Measurements from ENCODE around the gene GABRB2. TPM values are rescaled to one million over a fixed set of nuclear protein-coding genes. Genes with fewer than 3 reads are reported as not detected.
"Not testable (repeated sequence)": the region's sequence is repeated elsewhere in the genome, so short reads cannot be mapped to it uniquely, and the experiment has no call there.

GABRB2 gene
- total RNA-seq, 1 experiment from 2014 or later, result not detected

GRCh38 chr5:161340012-161340411 is 206.5 kb downstream of the GABRB2 start:
- H3K36me3 ChIP-seq, result no peaks in the 10 kb centered on the region
- H3K27me3 ChIP-seq (replicated peaks), result no peaks in the 10 kb centered on the region
- no peak overlapping the region for H3K27ac ChIP-seq
- H3K4me1 ChIP-seq (replicated peaks), result no peaks in the 10 kb centered on the region
- peaks cover 7% of the 10 kb centered on the region; the same call in 1 of the 2 replicates for H3K9me3 ChIP-seq (replicated peaks)
- DNase-seq (ENCODE audit: low read depth in 1 of 2, low spot score in 2 of 2), result no peak
- no peak overlapping the region for H3K4me3 ChIP-seq

- DNase-seq (ENCODE audit: low read depth in 1 of 2, low spot score in 2 of 2), result no peak
- H3K27me3 ChIP-seq (replicated peaks), result no peaks in the 10 kb centered on the region
- no peak overlapping the region for H3K27ac ChIP-seq
- H3K9me3 ChIP-seq (replicated peaks), result peaks cover 5% of the 10 kb centered on the region; the same call in 1 of the 2 replicates
- H3K4me1 ChIP-seq (replicated peaks), result no peaks in the 10 kb centered on the region
- H3K4me3 ChIP-seq, result no peak overlapping the region
- no peaks in the 10 kb centered on the region for H3K36me3 ChIP-seq
Measured at GRCh38 chr5:161333194-161333880, 213.2 kb downstream of the GABRB2 start.

- Histone ChIP-seq H3K27me3 (replicated peaks) (no peaks in the 10 kb centered on the region), H3K9me3 (replicated peaks) (peaks cover 5% of the 10 kb centered on the region; the same call in 1 of the 2 replicates), H3K4me1 (replicated peaks) (no peaks in the 10 kb centered on the region), H3K36me3 (no peaks in the 10 kb centered on the region), H3K4me3 (no peak overlapping the region), H3K27ac (no peak overlapping the region)
- DNase-seq (ENCODE audit: low read depth in 1 of 2, low spot score in 2 of 2), result no peak
Measured at GRCh38 chr5:161332343-161332742, 214.2 kb downstream of the GABRB2 start.

- H3K27ac ChIP-seq, result no peak overlapping the region
- no peak for DNase-seq (ENCODE audit: low read depth in 1 of 2, low spot score in 2 of 2)
Measured at GRCh38 chr5:161314033-161314432, 232.5 kb downstream of the GABRB2 start.

GRCh38 chr5:161312882-161313281 is 233.6 kb downstream of the GABRB2 start:
- no peak for DNase-seq (ENCODE audit: low read depth in 1 of 2, low spot score in 2 of 2)
- peaks cover 21% of the 10 kb centered on the region for H3K9me3 ChIP-seq (replicated peaks)
- H3K4me3 ChIP-seq, result no peak overlapping the region

More at GRCh38 chr5:161314033-161314432, 232.5 kb downstream of the GABRB2 start:
- H3K4me3 ChIP-seq, result no peak overlapping the region
- no peaks in the 10 kb centered on the region for H3K27me3 ChIP-seq (replicated peaks)
- no peaks in the 10 kb centered on the region for H3K36me3 ChIP-seq
- no peaks in the 10 kb centered on the region for H3K4me1 ChIP-seq (replicated peaks)
- peaks cover 16% of the 10 kb centered on the region for H3K9me3 ChIP-seq (replicated peaks)

GRCh38 chr5:161311965-161312364 is 234.6 kb downstream of the GABRB2 start:
- no peak for DNase-seq (ENCODE audit: low read depth in 1 of 2, low spot score in 2 of 2)
- Histone ChIP-seq H3K27me3 (replicated peaks) (no peaks in the 10 kb centered on the region), H3K4me3 (no peak overlapping the region), H3K4me1 (replicated peaks) (no peaks in the 10 kb centered on the region), H3K36me3 (no peaks in the 10 kb centered on the region), H3K9me3 (replicated peaks) (peaks cover 21% of the 10 kb centered on the region), H3K27ac (no peak overlapping the region)

More at GRCh38 chr5:161312882-161313281, 233.6 kb downstream of the GABRB2 start:
- no peaks in the 10 kb centered on the region for H3K4me1 ChIP-seq (replicated peaks)
- no peaks in the 10 kb centered on the region for H3K27me3 ChIP-seq (replicated peaks)
- no peak overlapping the region for H3K27ac ChIP-seq
- H3K36me3 ChIP-seq, result no peaks in the 10 kb centered on the region

- Histone ChIP-seq H3K4me3 (no peak overlapping the region), H3K9me3 (replicated peaks) (peaks cover 26% of the 10 kb centered on the region), H3K27ac (no peak overlapping the region), H3K27me3 (replicated peaks) (no peaks in the 10 kb centered on the region), H3K36me3 (no peaks in the 10 kb centered on the region), H3K4me1 (replicated peaks) (no peaks in the 10 kb centered on the region)
- no peak for DNase-seq (ENCODE audit: low read depth in 1 of 2, low spot score in 2 of 2)
Measured at GRCh38 chr5:161311146-161311708, 235.3 kb downstream of the GABRB2 start.

GRCh38 chr5:161306351-161306995 is 240.1 kb downstream of the GABRB2 start:
- Histone ChIP-seq H3K27ac (no peak overlapping the region), H3K36me3 (no peaks in the 10 kb centered on the region), H3K27me3 (replicated peaks) (no peaks in the 10 kb centered on the region), H3K4me3 (no peak overlapping the region), H3K9me3 (replicated peaks) (peaks cover 22% of the 10 kb centered on the region), H3K4me1 (replicated peaks) (no peaks in the 10 kb centered on the region)
- no peak for DNase-seq (ENCODE audit: low read depth in 1 of 2, low spot score in 2 of 2)

GRCh38 chr5:161305601-161306000 is 240.9 kb downstream of the GABRB2 start:
- no peak for DNase-seq (ENCODE audit: low read depth in 1 of 2, low spot score in 2 of 2)
- Histone ChIP-seq H3K36me3 (no peaks in the 10 kb centered on the region), H3K4me1 (replicated peaks) (no peaks in the 10 kb centered on the region), H3K27me3 (replicated peaks) (no peaks in the 10 kb centered on the region), H3K9me3 (replicated peaks) (peaks cover 17% of the 10 kb centered on the region), H3K4me3 (no peak overlapping the region), H3K27ac (no peak overlapping the region)

- Histone ChIP-seq H3K4me1 (replicated peaks) (no peaks in the 10 kb centered on the region), H3K27me3 (replicated peaks) (no peaks in the 10 kb centered on the region)
- DNase-seq (ENCODE audit: low read depth in 1 of 2, low spot score in 2 of 2), result no peak
Measured at GRCh38 chr5:161302559-161302958, 244.0 kb downstream of the GABRB2 start.

GRCh38 chr5:161301586-161301985 is 244.9 kb downstream of the GABRB2 start:
- Histone ChIP-seq H3K27me3 (replicated peaks) (no peaks in the 10 kb centered on the region), H3K4me3 (no peak overlapping the region), H3K36me3 (no peaks in the 10 kb centered on the region), H3K4me1 (replicated peaks) (no peaks in the 10 kb centered on the region), H3K27ac (no peak overlapping the region), H3K9me3 (replicated peaks) (peaks cover 9% of the 10 kb centered on the region)
- no peak for DNase-seq (ENCODE audit: low read depth in 1 of 2, low spot score in 2 of 2)

More at GRCh38 chr5:161302559-161302958, 244.0 kb downstream of the GABRB2 start:
- H3K4me3 ChIP-seq, result no peak overlapping the region
- H3K27ac ChIP-seq, result no peak overlapping the region
- H3K36me3 ChIP-seq, result no peaks in the 10 kb centered on the region
- peaks cover 10% of the 10 kb centered on the region for H3K9me3 ChIP-seq (replicated peaks)

- no peaks in the 10 kb centered on the region for H3K27me3 ChIP-seq (replicated peaks)
- H3K36me3 ChIP-seq, result no peaks in the 10 kb centered on the region
- no peak overlapping the region for H3K27ac ChIP-seq
- H3K9me3 ChIP-seq (replicated peaks), result peaks cover 7% of the 10 kb centered on the region
- no peak overlapping the region for H3K4me3 ChIP-seq
- DNase-seq (ENCODE audit: low read depth in 1 of 2, low spot score in 2 of 2), result no peak
- H3K4me1 ChIP-seq (replicated peaks), result no peaks in the 10 kb centered on the region
Measured at GRCh38 chr5:161299053-161299452, 247.5 kb downstream of the GABRB2 start.

- not testable (repeated sequence) for H3K4me1 ChIP-seq (replicated peaks); DNase-seq (ENCODE audit: low read depth in 1 of 2, low spot score in 2 of 2); H3K9me3 ChIP-seq (replicated peaks); H3K27me3 ChIP-seq (replicated peaks); H3K36me3 ChIP-seq; H3K27ac ChIP-seq; H3K4me3 ChIP-seq
Measured at GRCh38 chr5:161297388-161297787, 249.1 kb downstream of the GABRB2 start.

- no peak for DNase-seq (ENCODE audit: low read depth in 1 of 2, low spot score in 2 of 2)
- Histone ChIP-seq H3K27ac (no peak overlapping the region), H3K9me3 (replicated peaks) (peaks cover 5% of the 10 kb centered on the region), H3K4me3 (no peak overlapping the region), H3K4me1 (replicated peaks) (no peaks in the 10 kb centered on the region), H3K36me3 (no peaks in the 10 kb centered on the region), H3K27me3 (replicated peaks) (no peaks in the 10 kb centered on the region)
Measured at GRCh38 chr5:161295721-161296250, 250.7 kb downstream of the GABRB2 start.
